Measurements from ENCODE around the gene GNPAT. TPM values are rescaled to one million over a fixed set of nuclear protein-coding genes. Genes with fewer than 3 reads are reported as not detected.
A peak's percentile ranks its signal among the peaks of the same experiment; 100 is the strongest.

The GNPAT gene
- total RNA-seq, 1 experiment from 2014 or later: 55.4 TPM

GRCh38 chr1:231242516-231243198 lies 1.6 kb downstream of the GNPAT start:
- DNase-seq (ENCODE audit: low read depth): peak; percentile 28

GRCh38 chr1:231248778-231249177 lies 7.8 kb downstream of the GNPAT start:
- DNase-seq (ENCODE audit: low read depth): no peak

DNA sequence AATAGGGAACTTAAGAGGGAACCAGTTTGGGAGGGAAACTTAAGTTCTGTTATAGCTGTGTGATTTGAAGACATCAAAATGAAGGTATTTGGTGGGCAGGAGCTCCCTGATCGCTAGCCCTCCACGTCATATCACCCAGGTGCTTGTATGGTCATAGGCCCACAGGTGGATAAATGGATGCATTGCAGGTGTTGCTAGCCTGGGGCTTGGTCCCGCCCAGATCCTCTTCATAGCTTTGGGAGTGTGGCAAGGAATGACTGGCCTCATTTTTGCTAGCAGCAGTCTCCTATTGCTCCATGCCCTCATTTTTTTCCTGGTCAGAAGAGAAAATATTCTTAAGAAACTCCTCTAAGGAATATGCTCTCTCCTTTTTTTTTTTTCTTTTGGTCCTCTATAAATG lies 11.3 kb downstream of the GNPAT start:
- DNase-seq (ENCODE audit: low read depth): no peak

- DNase-seq (ENCODE audit: low read depth): no peak
Observed at GRCh38 chr1:231260351-231260750, 19.3 kb downstream of the GNPAT start.

GRCh38 chr1:231264642-231265041 lies 23.6 kb downstream of the GNPAT start:
- no peak for DNase-seq (ENCODE audit: low read depth)

- no peak for DNase-seq (ENCODE audit: low read depth)
Observed at GRCh38 chr1:231265379-231265778, 24.4 kb downstream of the GNPAT start.

- DNase-seq (ENCODE audit: low read depth): no peak
Observed at GRCh38 chr1:231266811-231267322, 25.9 kb downstream of the GNPAT start.

- DNase-seq (ENCODE audit: low read depth): no peak
Observed at GRCh38 chr1:231272173-231272572, 31.2 kb downstream of the GNPAT start.

GRCh38 chr1:231272880-231273279 lies 31.9 kb downstream of the GNPAT start:
- DNase-seq (ENCODE audit: low read depth): no peak

DNA sequence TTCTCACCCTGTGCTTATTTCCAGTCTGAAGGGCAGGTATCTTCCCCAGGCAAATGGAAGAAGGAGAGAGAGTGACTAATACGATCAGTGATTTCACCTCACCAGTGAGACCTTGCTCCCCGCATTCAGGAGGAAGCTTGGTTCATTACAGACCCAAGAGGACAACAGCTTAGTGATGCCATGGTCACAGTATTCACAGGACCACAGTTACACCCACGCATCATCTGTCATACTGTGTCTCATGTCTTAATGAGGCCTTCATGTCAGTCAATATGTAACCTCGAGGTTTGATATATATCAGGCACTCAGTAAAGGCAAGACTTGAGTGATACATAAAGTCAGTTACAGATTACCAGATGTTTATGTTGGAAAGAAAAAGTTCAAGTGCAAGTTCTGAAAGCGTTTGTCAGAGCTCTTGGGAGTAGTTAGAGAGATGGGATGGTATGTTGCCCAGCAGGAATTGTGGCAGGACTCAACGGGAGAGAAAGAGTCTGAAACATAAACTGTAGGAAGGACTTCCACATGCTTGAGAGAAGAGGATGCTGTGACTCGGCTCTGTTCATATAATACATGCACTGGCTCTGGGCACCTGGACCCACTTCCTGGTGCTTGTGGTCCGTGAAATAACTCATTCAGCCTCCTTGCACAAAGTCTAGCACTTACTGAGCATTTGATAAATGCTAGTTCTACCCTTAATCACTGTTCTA lies 33.3 kb downstream of the GNPAT start:
- DNase-seq (ENCODE audit: low read depth): no peak

GRCh38 chr1:231278100-231278790 lies 37.2 kb downstream of the GNPAT start:
- peak; percentile 36 for DNase-seq (ENCODE audit: low read depth)

DNA sequence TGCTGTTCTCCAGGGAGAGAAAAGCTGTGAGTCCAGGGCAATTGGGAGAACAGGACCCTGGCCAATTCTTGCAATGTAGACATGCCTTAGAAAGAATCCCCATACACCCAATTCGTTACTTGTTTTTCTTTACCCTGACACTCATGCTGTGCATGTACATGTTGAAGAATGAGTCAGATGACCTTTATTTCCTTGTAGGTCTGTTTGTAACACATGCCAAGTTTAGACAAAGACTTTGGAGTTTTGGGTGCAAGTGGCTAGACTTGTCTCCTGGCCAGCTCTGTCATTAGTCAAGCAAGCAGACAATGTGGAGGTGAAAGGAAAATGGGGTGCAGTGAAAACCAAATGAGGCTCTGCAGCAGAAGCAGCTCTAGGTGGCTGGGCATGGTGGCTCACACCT lies 38.1 kb downstream of the GNPAT start:
- peak; percentile 43 for DNase-seq (ENCODE audit: low read depth)

GRCh38 chr1:231279683-231280082 lies 38.7 kb downstream of the GNPAT start:
- no peak for DNase-seq (ENCODE audit: low read depth)

DNA sequence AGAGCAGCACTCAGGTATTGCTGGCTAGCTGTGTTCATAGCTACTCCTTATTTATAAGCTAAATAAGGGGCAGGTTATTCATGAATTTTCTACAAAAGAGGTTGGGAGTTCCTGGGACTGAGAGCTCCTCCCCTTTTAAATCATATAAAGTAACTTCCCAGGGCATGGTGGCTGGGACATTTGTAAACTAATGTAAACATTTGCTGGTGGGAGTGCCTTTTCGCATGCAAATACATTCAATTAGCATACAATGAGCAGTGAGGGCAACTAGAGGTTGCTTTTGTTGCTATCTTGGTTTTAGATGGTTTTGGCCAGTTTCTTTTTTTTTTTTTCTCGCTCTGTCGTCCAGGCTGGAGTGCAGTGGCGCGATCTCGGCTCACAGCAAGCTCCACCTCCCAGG lies 43.4 kb downstream of the GNPAT start:
- DNase-seq (ENCODE audit: low read depth): no peak

- no peak for DNase-seq (ENCODE audit: low read depth)
Observed at GRCh38 chr1:231286603-231287002, 45.6 kb downstream of the GNPAT start.

- no peak for DNase-seq (ENCODE audit: low read depth)
Observed at GRCh38 chr1:231295938-231296337, 54.9 kb downstream of the GNPAT start.

DNA sequence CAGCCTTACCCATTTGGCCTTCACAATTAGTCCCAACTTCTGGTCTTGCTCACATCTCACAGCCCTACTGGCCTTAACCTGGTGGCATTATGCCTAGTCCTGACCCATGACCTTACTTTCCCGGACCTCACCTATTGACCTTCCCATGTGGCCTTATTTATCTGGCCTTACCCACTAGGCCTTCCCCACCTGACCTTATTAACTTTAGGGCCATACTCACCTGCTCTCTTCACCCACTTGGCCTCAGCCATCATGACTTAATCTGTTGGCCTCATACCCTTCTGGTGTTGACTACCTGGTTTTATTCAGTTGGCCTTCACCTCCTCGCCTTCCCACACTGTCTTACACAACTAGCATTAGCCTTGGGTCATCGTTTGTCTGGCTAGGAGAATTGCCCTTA lies 61.0 kb downstream of the GNPAT start:
- DNase-seq (ENCODE audit: low read depth): no peak

DNA sequence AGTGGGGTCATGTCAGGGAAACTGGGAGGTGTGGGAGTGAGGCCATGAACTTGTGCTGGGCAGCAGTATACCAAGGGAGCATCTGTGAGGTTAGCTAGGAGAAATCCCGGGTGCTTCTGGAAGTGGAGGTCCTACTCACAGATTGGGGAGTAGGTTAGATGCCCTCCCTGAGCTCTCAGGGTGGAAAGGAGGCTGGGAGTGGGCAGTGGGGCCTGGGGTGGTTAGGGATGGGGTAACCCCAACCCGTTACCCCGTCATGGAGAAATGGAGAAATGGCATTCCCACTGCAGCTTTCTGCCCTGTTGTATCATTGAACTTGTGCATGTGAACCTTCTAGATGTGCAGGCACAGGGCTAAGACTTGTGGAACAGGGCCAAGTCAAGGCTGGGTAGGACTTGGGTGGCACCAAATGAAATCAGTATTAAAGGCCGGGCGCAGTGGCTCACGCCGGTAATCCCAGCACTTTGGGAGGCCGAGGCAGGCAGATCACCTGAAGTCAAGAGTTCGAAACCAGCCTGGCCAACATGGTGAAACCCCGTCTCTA lies 69.5 kb downstream of the GNPAT start:
- no peak for DNase-seq (ENCODE audit: low read depth)

GRCh38 chr1:231311720-231312431 lies 70.9 kb downstream of the GNPAT start:
- no peak for DNase-seq (ENCODE audit: low read depth)

- DNase-seq (ENCODE audit: low read depth): no peak
Observed at GRCh38 chr1:231312432-231312788, 71.4 kb downstream of the GNPAT start.

- no peak for DNase-seq (ENCODE audit: low read depth)
Observed at GRCh38 chr1:231313661-231314060, 72.6 kb downstream of the GNPAT start.

- DNase-seq (ENCODE audit: low read depth): peak; percentile 46
Observed at GRCh38 chr1:231315887-231316286, 74.9 kb downstream of the GNPAT start.

Measured in M059J (cell line).